ENCODE data around the gene MTREX.

GRCh38 chr5:55289808-55290207, 18.0 kb upstream of the MTREX start:
- no peak for TF ChIP-seq EZH2phosphoT487 (IDR thresholded peaks at IDR 0.05; ENCODE audit: borderline replicate concordance, low read depth, low read length)
- no peak for TF ChIP-seq CTCF (conservative IDR thresholded peaks at IDR 0.05; ENCODE audit: low read length)
